H1 (cell line): Measurements from ENCODE around the gene MAP7D1. TPM values are rescaled to one million over a fixed set of nuclear protein-coding genes. Genes with fewer than 3 reads are reported as not detected.
"Not testable (repeated sequence)": the region's sequence is repeated elsewhere in the genome, so short reads cannot be mapped to it uniquely, and the experiment has no call there.

Experiments used
- CTCF ChIA-PET: fragments of 300-600 bp; sonication (Branson Sonifier 250); formaldehyde crosslinking; loops from one replicate; lab custom pipeline; 2021; ENCODE audit not compliant: partially characterized antibody; lab: Charles Lee
- POLR2A ChIA-PET: fragments of 300-600 bp; sonication (Branson Sonifier 250); formaldehyde crosslinking; loops from one replicate; lab custom pipeline; 2021; ENCODE audit warnings: inconsistent platforms; ENCODE audit not compliant: partially characterized antibody; lab: Charles Lee
- DNase-seq, 2 experiments: peaks; one replicate each; pipeline versions ENCODE4 v3.0.0 to v3.0.0-alpha.2; 2010 to 2022; ENCODE audit warnings: low spot score in 2 of 2, low read depth in 1 of 2, mixed read lengths in 1 of 2
- FAIRE-seq: peaks from 2 replicates; lab custom pipeline; 2011; peaks lifted over from hg19 to GRCh38; lab: Jason Lieb, UNC
- H2AFZ ChIP-seq: 2 replicates; pipeline ENCODE4 v1.8.1; 2012; ENCODE audit warnings: low read length, inconsistent platforms
- H2AK5ac ChIP-seq: 2 replicates; pipeline ENCODE4 v1.6.1; 2013; ENCODE audit warnings: low read depth, low read length
- H2BK120ac ChIP-seq: replicated peaks from 2 replicates; pipeline ENCODE3; 2013; ENCODE audit warnings: low read depth, low read length, inconsistent platforms
- H2BK12ac ChIP-seq: 2 replicates; pipeline ENCODE4 v1.6.1; 2013; ENCODE audit warnings: low read depth, low read length
- H2BK15ac ChIP-seq: 2 replicates; pipeline ENCODE4 v1.6.1; 2013; ENCODE audit warnings: low read length
- H2BK20ac ChIP-seq: 2 replicates; pipeline ENCODE4 v1.6.1; 2013; ENCODE audit warnings: low read length
- H2BK5ac ChIP-seq: 2 replicates; pipeline ENCODE4 v1.6.1; 2013; ENCODE audit warnings: low read depth, low read length
- H3K14ac ChIP-seq: 2 replicates; pipeline ENCODE4 v1.6.1; 2013; ENCODE audit warnings: inconsistent platforms; ENCODE audit not compliant: insufficient read length
- H3K18ac ChIP-seq: 2 replicates; pipeline ENCODE4 v1.6.1; 2013; ENCODE audit warnings: low read length; ENCODE audit errors: extremely low read depth
- H3K23ac ChIP-seq: 2 replicates; pipeline ENCODE4 v1.6.1; 2013; ENCODE audit warnings: inconsistent platforms; ENCODE audit not compliant: insufficient read length
- H3K23me2 ChIP-seq: 2 replicates; pipeline ENCODE4 v1.6.1; 2013; ENCODE audit warnings: low read depth, low read length
- H3K27ac ChIP-seq: 2 replicates; pipeline ENCODE4 v1.6.1; 2011; ENCODE audit warnings: low read depth, low read length, inconsistent platforms
- H3K27me3 ChIP-seq, 4 experiments: replicated peaks in 1 of 4; 1 replicate in 1 of 4; 2 replicates in 3 of 4; pipeline versions ENCODE4 v1.6.1 to v1.8.1; 2011 to 2013; ENCODE audit warnings: low read length in 3 of 4, mild to moderate bottlenecking in 3 of 4, inconsistent platforms in 2 of 4, mixed read lengths in 2 of 4, moderate library complexity in 1 of 4; ENCODE audit not compliant: control insufficient read depth in 3 of 4, insufficient read depth in 3 of 4; ENCODE audit errors: extremely low read depth in 1 of 4
- H3K36me3 ChIP-seq, 4 experiments: 2 replicates each; pipeline versions ENCODE4 v1.6.1 to v1.8.1; 2011 to 2013; ENCODE audit warnings: mild to moderate bottlenecking in 4 of 4, low read length in 3 of 4, moderate library complexity in 2 of 4, control low read depth in 1 of 4, inconsistent platforms in 1 of 4; ENCODE audit not compliant: insufficient read depth in 4 of 4, control insufficient read depth in 2 of 4
- H3K4ac ChIP-seq: replicated peaks from 2 replicates; pipeline ENCODE3; 2013; ENCODE audit warnings: low read length, low read depth, mixed read lengths, inconsistent platforms; ENCODE audit not compliant: insufficient read length
- H3K4me1 ChIP-seq, 4 experiments: replicated peaks in 1 of 4; 1 replicate in 1 of 4; 2 replicates in 3 of 4; pipeline versions ENCODE4 v1.6.1 to v1.8.1; 2011 to 2013; ENCODE audit warnings: low read length in 3 of 4, inconsistent platforms in 2 of 4, mixed read lengths in 1 of 4; ENCODE audit not compliant: insufficient read depth in 4 of 4, control insufficient read depth in 3 of 4
- H3K4me2 ChIP-seq, 2 experiments: 2 replicates each; pipeline versions ENCODE4 v1.6.1 to v1.8.1; 2011 to 2013; ENCODE audit warnings: low read depth in 2 of 2, low read length in 2 of 2, control low read depth in 1 of 2, inconsistent platforms in 1 of 2, mild to moderate bottlenecking in 1 of 2; ENCODE audit not compliant: insufficient read depth in 1 of 2
- H3K4me3 ChIP-seq, 4 experiments: fragments of 200-600, 300-600 bp in 1 of 4; sonication (generic), shearing (Covaris generic), sonication (Bioruptor Twin) in 1 of 4; 2 replicates each; pipeline versions ENCODE4 v1.5.1 to v1.8.1; 2011 to 2016; ENCODE audit warnings: low read length in 4 of 4, low read depth in 3 of 4, control low read depth in 2 of 4, inconsistent platforms in 2 of 4, mild to moderate bottlenecking in 2 of 4, mixed read lengths in 1 of 4, moderate library complexity in 1 of 4; ENCODE audit not compliant: insufficient read depth in 2 of 4; ENCODE audit errors: extremely low read depth in 1 of 4
- H3K56ac ChIP-seq: replicated peaks from 2 replicates; pipeline ENCODE3; 2013; ENCODE audit warnings: low read depth, mild to moderate bottlenecking, mixed read lengths, low read length, inconsistent platforms; ENCODE audit not compliant: insufficient read length
- H3K79me1 ChIP-seq: 2 replicates; pipeline ENCODE4 v1.6.1; 2013; ENCODE audit warnings: low read depth, low read length, control low read depth
- H3K79me2 ChIP-seq, 2 experiments: 2 replicates each; pipeline versions ENCODE4 v1.6.1 to v1.8.1; 2012 to 2013; ENCODE audit warnings: low read length in 2 of 2, mild to moderate bottlenecking in 2 of 2, inconsistent platforms in 1 of 2; ENCODE audit not compliant: insufficient read depth in 2 of 2, control insufficient read depth in 1 of 2
- H3K9ac ChIP-seq, 4 experiments: replicated peaks in 1 of 4; 1 replicate in 1 of 4; 2 replicates in 3 of 4; pipeline versions ENCODE4 v1.6.1 to v1.8.1; 2011 to 2013; ENCODE audit warnings: low read depth in 3 of 4, low read length in 3 of 4, control low read depth in 2 of 4, mild to moderate bottlenecking in 2 of 4, moderate library complexity in 2 of 4, inconsistent platforms in 1 of 4; ENCODE audit errors: extremely low read depth in 1 of 4
- H3K9me3 ChIP-seq, 2 experiments: 2 replicates each; pipeline versions ENCODE4 v1.6.1 to v1.8.1; 2012 to 2013; ENCODE audit warnings: mild to moderate bottlenecking in 2 of 2, moderate library complexity in 2 of 2, control low read depth in 1 of 2, inconsistent platforms in 1 of 2, low read depth in 1 of 2, low read length in 1 of 2, mixed read lengths in 1 of 2; ENCODE audit not compliant: insufficient read depth in 2 of 2
- H4K20me1 ChIP-seq, 2 experiments: replicated peaks in 1 of 2; 2 replicates each; pipeline versions ENCODE3 to v1.8.1; 2011 to 2013; ENCODE audit warnings: inconsistent platforms in 2 of 2, low read length in 2 of 2, mild to moderate bottlenecking in 1 of 2; ENCODE audit not compliant: insufficient read depth in 2 of 2, control insufficient read depth in 1 of 2
- H4K5ac ChIP-seq: 2 replicates; pipeline ENCODE4 v1.6.1; 2013; ENCODE audit warnings: low read length, low read depth, mixed read lengths, inconsistent platforms; ENCODE audit not compliant: insufficient read length
- H4K8ac ChIP-seq: 2 replicates; pipeline ENCODE4 v1.8.0; 2013; ENCODE audit warnings: mild to moderate bottlenecking, moderate library complexity, low read length, inconsistent platforms; ENCODE audit not compliant: insufficient read depth; ENCODE audit errors: extremely low read depth
- H4K91ac ChIP-seq: replicated peaks from 2 replicates; pipeline ENCODE3; 2013; ENCODE audit warnings: low read length, mixed read lengths, inconsistent platforms; ENCODE audit not compliant: insufficient read length
- WGBS, 2 experiments: shearing (Covaris generic) in 1 of 2; methylation state at CpG; one replicate each; pipeline versions ENCODE4 v1.1.6 to v1.1.7; 2013 to 2015; ENCODE audit warnings: low lambda C conversion rate in 2 of 2, mixed read lengths in 2 of 2, inconsistent platforms in 1 of 2, low coverage in 1 of 2, missing lambda C conversion rate in 1 of 2; ENCODE audit not compliant: insufficient replicate concordance in 2 of 2, insufficient coverage in 1 of 2, insufficient read length in 1 of 2; ENCODE audit errors: extremely low coverage in 1 of 2, missing lambda C conversion rate in 1 of 2; 5-methylcytosine and 5-hydroxymethylcytosine counted together
- polyA plus RNA-seq, 7 experiments: library from polyadenylated mRNA; depleted of rRNA in 3 of 7; stranded (reverse) in 5 of 7; unstranded in 2 of 7; fragments of >200 nt in 5 of 7; fragments of 200-250 nt in 2 of 7; gene quantifications; 1 replicate in 5 of 7; 2 replicates in 1 of 7; 4 replicates in 1 of 7; pipeline versions ENCODE4 v1.2.1 to v1.2.3, GENCODE V29; 2011 to 2013; ENCODE audit warnings: missing spikeins in 2 of 7, mixed read lengths in 2 of 7
- total RNA-seq: library from RNA; stranded (reverse); fragmentation: NEBNext Ultra II Directional; extraction: Animal tissue kit (Norgen Biotek cat#: 25700); gene quantifications from 2 replicates; pipeline ENCODE4 v1.2.1, GENCODE V29; 2021

MAP7D1 gene
- total and polyA plus RNA-seq, 2 of the 8 experiments (the other 6 are each of a cell fraction or from before 2014, with no cell fraction given) = 18.2 to 52.4 TPM

DNA sequence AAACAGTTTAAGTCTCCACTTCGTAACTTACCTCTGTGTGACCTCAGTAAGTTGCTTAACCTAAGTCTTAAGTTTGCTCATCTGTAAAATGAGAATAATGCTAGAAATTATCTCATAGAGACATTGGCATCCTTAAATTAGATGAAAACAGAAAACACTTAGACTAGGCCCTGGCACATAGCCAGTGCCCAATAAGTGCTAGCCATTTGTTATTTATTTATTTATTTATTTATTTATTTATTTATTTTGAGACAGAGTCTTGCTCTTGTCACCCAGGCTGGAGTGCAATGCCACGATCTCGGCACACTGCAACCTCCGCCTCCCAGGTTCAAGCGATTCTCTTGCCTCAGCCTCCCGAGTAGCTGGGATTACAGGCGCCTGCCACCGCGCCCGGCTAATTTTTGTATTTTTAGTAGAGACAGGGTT, 2.9 kb downstream of the MAP7D1 start:
- H3K4me3 ChIP-seq, DNase-seq, H4K91ac ChIP-seq, H3K36me3 ChIP-seq, FAIRE-seq, H3K56ac ChIP-seq, H2BK20ac ChIP-seq, H4K5ac ChIP-seq, H2BK120ac ChIP-seq, H2BK5ac ChIP-seq, H4K8ac ChIP-seq, H3K23ac ChIP-seq, H2BK12ac ChIP-seq, H3K14ac ChIP-seq, H3K27ac ChIP-seq, H3K4me2 ChIP-seq, H2AK5ac ChIP-seq, H3K4ac ChIP-seq, H3K9ac ChIP-seq, H2BK15ac ChIP-seq, H3K9me3 ChIP-seq, H2AFZ ChIP-seq, H3K18ac ChIP-seq: not testable (repeated sequence)
- H3K79me2 ChIP-seq = peaks cover 0 to 47% of the 10 kb centered on the region in 2 experiments; a peak in 3 of 4 replicates
- peaks cover 0 to 13% of the 10 kb centered on the region in 2 experiments for H4K20me1 ChIP-seq
- ChIA-PET POLR2A (interaction anchor here (1.0 to 4.3 kb wide), 7 partner anchors 8 to 161 kb away, joined by 3 to 49 read pairs (median 9); partner anchors contain the start of genes THRAP3 and TRAPPC3), CTCF (interaction anchor here (0.9 to 17.6 kb wide), 6 partner anchors 9 to 127 kb away, joined by 3 to 233 read pairs (median 46); partner anchors contain the start of gene TRAPPC3)
- H3K79me1 ChIP-seq = peaks cover 17% of the 10 kb centered on the region
- H3K27me3 ChIP-seq = peaks cover 5 to 14% (median 13%) of the 10 kb centered on the region in 4 experiments
- H3K23me2 ChIP-seq = peaks cover 11% of the 10 kb centered on the region
- H3K4me1 ChIP-seq = peaks cover 0 to 27% (median 16%) of the 10 kb centered on the region in 4 experiments; a peak in 6 of 7 replicates
- WGBS, 2 experiments = 98% methylated on average over 10 of the region's 10 CpGs; no CpG with 5 or more reads in 1 of the 2 experiments
